Neutrophil (primary cell): ENCODE results near the gene TMEM35A.
A peak's percentile ranks its signal among the peaks of the same experiment; 100 is the strongest.

ENCODE experiments used
- H3K27ac ChIP-seq: fragments of 200-600 bp; sonication (generic); 2 replicates; pipeline ENCODE4 v1.5.1; 2016; ENCODE audit warnings: mild to moderate bottlenecking, moderate library complexity
- H3K27me3 ChIP-seq: fragments of 200-600 bp; sonication (generic); 2 replicates; pipeline ENCODE4 v1.6.0; 2016; ENCODE audit warnings: mild to moderate bottlenecking
- H3K36me3 ChIP-seq: fragments of 200-600 bp; sonication (generic); 2 replicates; pipeline ENCODE4 v1.5.1; 2017
- H3K4me1 ChIP-seq, 2 experiments: fragments of 200-600 bp in 1 of 2; sonication (generic) in 1 of 2; 1 replicate in 1 of 2; 2 replicates in 1 of 2; pipeline versions ENCODE4 v1.5.1 to v1.6.1; 2013 to 2016; ENCODE audit warnings: low read depth in 1 of 2, low read length in 1 of 2, mild to moderate bottlenecking in 1 of 2, moderate library complexity in 1 of 2; ENCODE audit not compliant: control insufficient read depth in 1 of 2, insufficient read depth in 1 of 2
- H3K4me3 ChIP-seq, 2 experiments: fragments of 200-600 bp in 1 of 2; sonication (generic) in 1 of 2; 1 replicate in 1 of 2; 2 replicates in 1 of 2; pipeline ENCODE4 v1.5.1; 2013 to 2016; ENCODE audit warnings: low read depth in 1 of 2, low read length in 1 of 2, mild to moderate bottlenecking in 1 of 2, moderate library complexity in 1 of 2
- H3K9me3 ChIP-seq: fragments of 200-600 bp; sonication (generic); 2 replicates; pipeline ENCODE4 v1.5.1; 2016
- TF ChIP-seq, protein P1 (sequence below): fragments of 200-600 bp; sonication (generic); IDR thresholded peaks from 2 replicates; pipeline ENCODE4 v1.5.1; 2016; ENCODE audit warnings: antibody characterized with exemption

TMEM35A gene, protein sequence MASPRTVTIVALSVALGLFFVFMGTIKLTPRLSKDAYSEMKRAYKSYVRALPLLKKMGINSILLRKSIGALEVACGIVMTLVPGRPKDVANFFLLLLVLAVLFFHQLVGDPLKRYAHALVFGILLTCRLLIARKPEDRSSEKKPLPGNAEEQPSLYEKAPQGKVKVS

DNA sequence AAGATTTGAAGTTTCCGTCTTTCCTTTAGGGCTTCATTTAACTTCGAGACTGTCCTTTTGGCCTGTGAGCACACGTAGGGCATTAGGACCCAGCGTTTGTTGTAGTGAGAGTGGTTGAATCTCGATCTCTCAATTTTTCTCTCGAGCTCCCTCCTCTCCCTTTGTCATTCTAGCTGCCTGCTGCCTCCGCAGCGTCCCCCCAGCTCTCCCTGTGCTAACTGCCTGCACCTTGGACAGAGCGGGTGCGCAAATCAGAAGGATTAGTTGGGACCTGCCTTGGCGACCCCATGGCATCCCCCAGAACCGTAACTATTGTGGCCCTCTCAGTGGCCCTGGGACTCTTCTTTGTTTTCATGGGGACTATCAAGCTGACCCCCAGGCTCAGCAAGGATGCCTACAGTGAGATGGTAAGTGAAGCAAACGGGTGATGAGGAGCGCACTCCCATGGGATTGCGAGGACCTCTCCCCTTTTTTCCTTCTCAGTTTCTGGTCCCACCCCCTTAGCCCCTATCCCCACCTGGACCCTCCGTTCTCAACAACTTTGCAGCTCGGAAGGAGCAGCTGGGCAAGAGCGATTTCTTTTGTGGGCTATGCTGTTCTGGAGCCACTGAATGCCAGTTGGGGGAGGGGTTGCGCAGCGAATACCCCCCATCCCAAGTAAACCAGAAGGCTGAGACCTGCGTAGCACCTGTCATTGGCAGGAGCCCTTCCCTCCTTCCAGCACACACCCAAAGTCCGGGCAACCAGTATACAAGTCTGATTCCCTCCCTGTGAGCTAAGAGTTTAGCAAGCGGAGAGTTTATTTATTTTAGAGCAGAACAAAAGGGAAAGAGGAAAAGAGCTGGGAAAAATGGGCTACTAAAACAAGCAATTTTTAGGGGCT lies at the start of gene TMEM35A:
Gene TMEM35A, plus strand, starts transcription at position 164 of the 883 bp plus-strand sequence. Its CDS starts 124 bp downstream, at position 288.
- no peak within 1 kb of the TSS for H3K27ac ChIP-seq
- no peak within 1 kb of the TSS for H3K4me3 ChIP-seq
- no peaks in the 10 kb centered on the region for H3K4me1 ChIP-seq
- no peaks in the 10 kb centered on the region for H3K9me3 ChIP-seq
- no peaks in the 10 kb centered on the region for H3K36me3 ChIP-seq
- H3K27me3 ChIP-seq, result peaks cover 46% of the 10 kb centered on the region
- TF ChIP-seq, protein P1, sequence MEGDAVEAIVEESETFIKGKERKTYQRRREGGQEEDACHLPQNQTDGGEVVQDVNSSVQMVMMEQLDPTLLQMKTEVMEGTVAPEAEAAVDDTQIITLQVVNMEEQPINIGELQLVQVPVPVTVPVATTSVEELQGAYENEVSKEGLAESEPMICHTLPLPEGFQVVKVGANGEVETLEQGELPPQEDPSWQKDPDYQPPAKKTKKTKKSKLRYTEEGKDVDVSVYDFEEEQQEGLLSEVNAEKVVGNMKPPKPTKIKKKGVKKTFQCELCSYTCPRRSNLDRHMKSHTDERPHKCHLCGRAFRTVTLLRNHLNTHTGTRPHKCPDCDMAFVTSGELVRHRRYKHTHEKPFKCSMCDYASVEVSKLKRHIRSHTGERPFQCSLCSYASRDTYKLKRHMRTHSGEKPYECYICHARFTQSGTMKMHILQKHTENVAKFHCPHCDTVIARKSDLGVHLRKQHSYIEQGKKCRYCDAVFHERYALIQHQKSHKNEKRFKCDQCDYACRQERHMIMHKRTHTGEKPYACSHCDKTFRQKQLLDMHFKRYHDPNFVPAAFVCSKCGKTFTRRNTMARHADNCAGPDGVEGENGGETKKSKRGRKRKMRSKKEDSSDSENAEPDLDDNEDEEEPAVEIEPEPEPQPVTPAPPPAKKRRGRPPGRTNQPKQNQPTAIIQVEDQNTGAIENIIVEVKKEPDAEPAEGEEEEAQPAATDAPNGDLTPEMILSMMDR, result no peak

DNA sequence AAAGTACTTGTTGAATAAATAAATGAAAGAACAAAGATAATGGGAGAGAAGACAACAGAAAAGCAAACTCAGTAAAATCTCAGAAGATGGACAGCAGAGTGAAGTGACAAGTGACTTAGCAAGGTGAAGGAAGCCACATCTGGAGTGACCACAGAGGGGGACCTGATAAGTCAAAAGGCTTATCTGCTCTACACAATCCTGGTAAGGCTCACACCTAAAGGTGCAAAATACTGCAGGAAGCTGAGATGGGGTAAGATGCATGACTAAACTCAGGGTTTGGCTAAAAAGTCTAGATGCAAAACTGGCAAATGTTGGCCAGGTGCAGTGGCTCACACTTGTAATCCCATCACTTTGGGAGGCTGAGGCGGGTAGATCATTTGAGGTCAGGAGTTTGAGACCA lies 49.0 kb upstream of the TMEM35A start:
- TF ChIP-seq, protein P1, result no peak
- no peak overlapping the region for H3K27ac ChIP-seq
- no peak overlapping the region for H3K4me3 ChIP-seq
- H3K9me3 ChIP-seq, result no peaks in the 10 kb centered on the region
- H3K4me1 ChIP-seq, result no peaks in the 10 kb centered on the region
- H3K27me3 ChIP-seq, result no peaks in the 10 kb centered on the region
- peaks cover 19% of the 10 kb centered on the region for H3K36me3 ChIP-seq

DNA sequence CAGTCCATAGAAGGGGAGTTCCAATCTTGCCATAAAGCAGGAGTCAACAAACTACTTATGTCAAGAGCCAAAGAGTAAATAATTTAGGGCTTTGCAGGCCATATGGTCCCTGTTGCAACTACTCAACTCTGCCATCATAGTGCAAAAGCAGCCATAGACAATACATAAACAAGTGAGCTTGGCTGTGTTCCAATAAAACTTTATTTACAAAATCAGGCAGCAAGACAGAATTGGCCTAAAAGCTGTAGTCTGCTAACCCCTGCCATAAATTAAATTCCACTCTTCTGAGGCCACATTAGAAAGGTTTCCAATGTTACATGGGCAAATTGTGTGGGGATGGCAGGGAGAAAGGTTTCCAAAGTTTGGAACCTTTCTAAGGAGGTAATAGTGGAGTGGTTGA lies 41.4 kb upstream of the TMEM35A start:
- Histone ChIP-seq H3K27ac (no peak overlapping the region), H3K9me3 (no peaks in the 10 kb centered on the region), H3K27me3 (no peaks in the 10 kb centered on the region), H3K36me3 (peaks cover 44% of the 10 kb centered on the region), H3K4me1 (no peaks in the 10 kb centered on the region), H3K4me3 (no peak overlapping the region)
- TF ChIP-seq, protein P1, result no peak

DNA sequence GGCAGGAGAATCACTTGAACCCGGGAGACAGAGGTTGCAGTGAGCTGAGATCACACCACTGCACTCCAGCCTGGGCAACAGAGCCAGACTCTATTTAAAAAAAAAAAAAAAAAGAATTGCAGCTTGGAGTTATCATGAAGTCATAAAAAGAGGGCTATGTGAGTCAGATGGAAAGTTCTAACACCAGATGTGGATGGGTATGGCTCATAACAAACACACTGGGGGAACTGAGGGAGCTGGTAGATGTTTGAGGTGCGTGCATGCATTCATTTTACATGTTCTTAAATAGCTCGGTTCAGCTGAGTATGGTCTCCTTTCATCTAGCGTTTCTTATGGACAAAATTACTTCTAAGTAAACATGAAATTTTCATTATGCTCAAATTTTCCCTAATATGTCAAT lies 38.5 kb upstream of the TMEM35A start:
- Histone ChIP-seq H3K9me3 (no peaks in the 10 kb centered on the region), H3K4me1 (no peaks in the 10 kb centered on the region), H3K4me3 (no peak overlapping the region), H3K36me3 (peaks cover 39% of the 10 kb centered on the region), H3K27me3 (no peaks in the 10 kb centered on the region), H3K27ac (no peak overlapping the region)
- TF ChIP-seq, protein P1, result no peak

DNA sequence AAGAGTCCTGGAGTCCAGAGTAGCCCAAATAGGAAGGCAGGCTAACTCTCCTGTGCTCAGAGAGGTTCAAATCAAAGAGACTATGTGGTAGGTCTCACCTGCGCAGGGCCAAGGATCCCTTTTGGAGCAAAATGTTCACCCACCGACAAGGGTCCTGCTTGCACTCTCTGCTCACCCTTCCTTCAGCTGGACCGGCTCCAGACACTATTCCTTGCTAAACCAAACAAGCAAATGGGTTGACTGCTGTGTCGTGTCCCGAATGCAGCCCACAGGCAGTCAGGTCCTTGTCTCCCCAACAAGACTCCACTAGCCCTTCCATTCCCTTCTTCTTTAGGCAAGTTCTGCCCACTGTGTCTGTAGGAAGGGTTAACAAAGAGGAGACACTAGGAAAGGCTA lies 27.5 kb upstream of the TMEM35A start:
- peak overlapping the region; percentile 90 for H3K27ac ChIP-seq
- TF ChIP-seq, protein P1, result no peak
- H3K27me3 ChIP-seq, result no peaks in the 10 kb centered on the region
- peak overlapping the region; percentile 63 to 82 for H3K4me3 ChIP-seq
- H3K9me3 ChIP-seq, result no peaks in the 10 kb centered on the region
- H3K4me1 ChIP-seq, result peaks cover 0 to 11% of the 10 kb centered on the region in 2 experiments
- no peaks in the 10 kb centered on the region for H3K36me3 ChIP-seq
